ENCODE measurements around the gene FILIP1L. TPM values are rescaled to one million over a fixed set of nuclear protein-coding genes. Genes with fewer than 3 reads are reported as not detected.

FILIP1L gene
- total and polyA plus RNA-seq, 4 donors = 4.8 to 18.7 (median 6.7) TPM

DNA sequence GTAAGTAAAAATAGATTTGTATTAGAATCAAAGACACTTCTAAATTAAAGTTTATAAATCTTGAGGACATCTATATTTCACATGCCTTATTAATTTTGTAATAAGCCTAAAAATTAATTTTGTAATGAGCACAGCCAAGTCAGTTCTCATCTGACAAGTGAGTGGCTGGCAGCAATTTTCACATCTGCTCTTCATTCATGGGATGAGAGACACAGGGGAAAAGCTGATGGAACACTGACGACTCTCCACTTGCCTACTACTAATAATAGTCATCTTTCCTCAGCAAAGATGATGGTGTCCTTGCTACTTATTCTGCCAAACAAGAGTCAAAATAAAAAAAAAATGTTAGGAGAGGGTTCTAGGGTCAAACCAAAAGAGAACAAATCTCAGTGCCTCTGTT is 311.0 kb downstream of the FILIP1L start:
- DNase-seq (ENCODE audit: low read depth in 4 of 6, low spot score in 6 of 6) = no peak
- H3K36me3 ChIP-seq (ENCODE audit: control insufficient read depth, insufficient read depth, low read length) = no peaks in the 10 kb centered on the region
- peaks cover 8% of the 10 kb centered on the region for H3K9me3 ChIP-seq (ENCODE audit: control insufficient read depth, insufficient read depth, low read length)
- H3K27ac ChIP-seq (ENCODE audit: low read depth, low read length) = no peak overlapping the region
- no CpG with 5 or more reads among the region's 1 CpG for WGBS (ENCODE audit: insufficient coverage)
- H3K4me1 ChIP-seq (ENCODE audit: control insufficient read depth, insufficient read depth, low read length) = no peaks in the 10 kb centered on the region
- no peaks in the 10 kb centered on the region for H3K27me3 ChIP-seq (ENCODE audit: control insufficient read depth, insufficient read depth, low read length)
- no peak overlapping the region for H3K4me3 ChIP-seq (ENCODE audit: low read depth, low read length)

GRCh38 chr3:99799422-99799821 is 314.9 kb downstream of the FILIP1L start:
- no peak overlapping the region for H3K27ac ChIP-seq (ENCODE audit: low read depth, low read length)
- DNase-seq (ENCODE audit: low read depth in 4 of 6, low spot score in 6 of 6) = no peak
- H3K9me3 ChIP-seq (ENCODE audit: control insufficient read depth, insufficient read depth, low read length) = no peaks in the 10 kb centered on the region
- H3K4me3 ChIP-seq (ENCODE audit: low read depth, low read length) = no peak overlapping the region
- no peaks in the 10 kb centered on the region for H3K4me1 ChIP-seq (ENCODE audit: control insufficient read depth, insufficient read depth, low read length)
- 71% methylated on average over 1 of the region's 4 CpGs for WGBS (ENCODE audit: insufficient coverage)
- H3K27me3 ChIP-seq (ENCODE audit: control insufficient read depth, insufficient read depth, low read length) = no peaks in the 10 kb centered on the region
- H3K36me3 ChIP-seq (ENCODE audit: control insufficient read depth, insufficient read depth, low read length) = no peaks in the 10 kb centered on the region

DNA sequence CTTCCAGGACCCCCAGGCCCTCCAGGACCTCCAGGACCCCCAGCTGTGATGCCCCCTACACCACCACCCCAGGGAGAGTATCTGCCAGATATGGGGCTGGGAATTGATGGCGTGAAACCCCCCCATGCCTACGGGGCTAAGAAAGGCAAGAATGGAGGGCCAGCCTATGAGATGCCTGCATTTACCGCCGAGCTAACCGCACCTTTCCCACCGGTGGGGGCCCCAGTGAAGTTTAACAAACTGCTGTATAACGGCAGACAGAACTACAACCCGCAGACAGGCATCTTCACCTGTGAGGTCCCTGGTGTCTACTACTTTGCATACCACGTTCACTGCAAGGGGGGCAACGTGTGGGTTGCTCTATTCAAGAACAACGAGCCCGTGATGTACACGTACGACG is 318.7 kb downstream of the FILIP1L start:
- Histone ChIP-seq H3K4me3 (ENCODE audit: low read depth, low read length) (no peak overlapping the region), H3K4me1 (ENCODE audit: control insufficient read depth, insufficient read depth, low read length) (no peaks in the 10 kb centered on the region), H3K27me3 (ENCODE audit: control insufficient read depth, insufficient read depth, low read length) (no peaks in the 10 kb centered on the region), H3K27ac (ENCODE audit: low read depth, low read length) (no peak overlapping the region), H3K9me3 (ENCODE audit: control insufficient read depth, insufficient read depth, low read length) (no peaks in the 10 kb centered on the region), H3K36me3 (ENCODE audit: control insufficient read depth, insufficient read depth, low read length) (no peaks in the 10 kb centered on the region)
- no peak for DNase-seq (ENCODE audit: low read depth in 4 of 6, low spot score in 6 of 6)
- 91% methylated on average over 14 of the region's 15 CpGs for WGBS (ENCODE audit: insufficient coverage)

DNA sequence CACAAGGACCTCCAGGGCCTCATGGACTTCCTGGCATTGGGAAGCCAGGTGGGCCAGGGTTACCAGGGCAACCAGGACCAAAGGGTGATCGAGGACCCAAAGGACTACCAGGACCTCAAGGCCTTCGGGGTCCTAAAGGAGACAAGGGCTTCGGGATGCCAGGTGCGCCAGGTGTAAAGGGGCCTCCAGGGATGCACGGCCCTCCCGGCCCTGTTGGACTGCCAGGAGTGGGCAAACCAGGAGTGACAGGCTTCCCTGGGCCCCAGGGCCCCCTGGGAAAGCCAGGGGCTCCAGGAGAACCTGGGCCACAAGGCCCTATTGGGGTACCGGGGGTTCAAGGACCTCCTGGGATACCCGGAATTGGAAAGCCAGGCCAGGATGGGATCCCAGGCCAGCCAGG is 319.8 kb downstream of the FILIP1L start:
- Histone ChIP-seq H3K4me1 (ENCODE audit: control insufficient read depth, insufficient read depth, low read length) (no peaks in the 10 kb centered on the region), H3K4me3 (ENCODE audit: low read depth, low read length) (no peak overlapping the region), H3K9me3 (ENCODE audit: control insufficient read depth, insufficient read depth, low read length) (no peaks in the 10 kb centered on the region), H3K27ac (ENCODE audit: low read depth, low read length) (no peak overlapping the region), H3K36me3 (ENCODE audit: control insufficient read depth, insufficient read depth, low read length) (no peaks in the 10 kb centered on the region), H3K27me3 (ENCODE audit: control insufficient read depth, insufficient read depth, low read length) (no peaks in the 10 kb centered on the region)
- WGBS (ENCODE audit: insufficient coverage) = 96% methylated on average over 8 of the region's 8 CpGs
- no peak for DNase-seq (ENCODE audit: low read depth in 4 of 6, low spot score in 6 of 6)

- Histone ChIP-seq H3K9me3 (ENCODE audit: control insufficient read depth, insufficient read depth, low read length) (no peaks in the 10 kb centered on the region), H3K27ac (ENCODE audit: low read depth, low read length) (no peak overlapping the region), H3K27me3 (ENCODE audit: control insufficient read depth, insufficient read depth, low read length) (no peaks in the 10 kb centered on the region), H3K36me3 (ENCODE audit: control insufficient read depth, insufficient read depth, low read length) (no peaks in the 10 kb centered on the region), H3K4me1 (ENCODE audit: control insufficient read depth, insufficient read depth, low read length) (no peaks in the 10 kb centered on the region), H3K4me3 (ENCODE audit: low read depth, low read length) (no peak overlapping the region)
- DNase-seq (ENCODE audit: low read depth in 4 of 6, low spot score in 6 of 6) = peak in 3 of 6 donors; percentile 25 to 79 (median 60)
- WGBS (ENCODE audit: insufficient coverage) = no CpG with 5 or more reads among the region's 3 CpGs
These were observed 325.1 kb downstream of the FILIP1L start for GRCh38 chr3:99789011-99789721.

Small RNAs within 50 kb of the gene (small RNA-seq; reads per million reads assigned to genes)
- not detected for gene MIR3921 (ENCODE audit: low replicate concordance)

Other genes with a start within 250 kb of the FILIP1L start
- gene TBC1D23, start 146.5 kb upstream of the FILIP1L start, total RNA-seq = 10 to 100 TPM; 59.3 to 82.1 TPM
- 10 to 100 TPM; 33.8 to 35.4 TPM for gene TBC1D23, start 146.5 kb upstream of the FILIP1L start, polyA plus RNA-seq (ENCODE audit: insufficient read length in 2 of 2)
- 10 to 100 TPM; 22.4 to 47.3 TPM for gene NIT2, start 220.3 kb upstream of the FILIP1L start, total RNA-seq
- gene NIT2, start 220.3 kb upstream of the FILIP1L start, polyA plus RNA-seq (ENCODE audit: insufficient read length in 2 of 2) = 10 to 100 TPM; 46.8 to 48.0 TPM